ENCODE measurements around the gene KCNK6. TPM values are rescaled to one million over a fixed set of nuclear protein-coding genes. Genes with fewer than 3 reads are reported as not detected.

KCNK6 gene
- total RNA-seq, 2 donors from 2014 or later, result 1.3 to 3.8 TPM

DNA sequence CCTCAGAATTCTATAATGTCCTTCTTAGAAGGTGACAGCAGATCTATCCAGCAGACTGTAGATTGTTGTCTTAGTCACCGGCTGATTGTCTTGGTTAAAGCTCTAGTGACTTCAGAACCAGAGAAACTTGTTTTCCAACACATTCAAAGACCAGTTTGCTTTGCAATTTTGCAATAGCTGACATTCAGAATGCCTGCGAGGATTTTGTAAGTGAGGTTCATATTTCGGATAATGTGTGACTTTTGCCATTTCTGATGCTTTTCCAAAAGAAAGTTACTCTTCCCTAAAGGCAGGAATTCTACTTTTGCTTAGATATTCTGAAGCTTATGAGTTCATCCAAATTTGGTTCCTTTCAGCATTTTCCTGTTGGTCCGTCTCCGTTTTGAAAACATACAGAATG is 42.1 kb upstream of the KCNK6 start:
- Histone ChIP-seq H3K4me1 (peaks cover 0 to 58% of the 10 kb centered on the region in 2 donors), H3K36me3 (no peaks in the 10 kb centered on the region), H3K9me3 (no peaks in the 10 kb centered on the region), H3K27me3 (no peaks in the 10 kb centered on the region), H3K4me3 (no peak overlapping the region), H3K27ac (peak overlapping the region; percentile 72 to 79)
- no peak for DNase-seq (ENCODE audit: low spot score)
- TF ChIP-seq, protein P1, sequence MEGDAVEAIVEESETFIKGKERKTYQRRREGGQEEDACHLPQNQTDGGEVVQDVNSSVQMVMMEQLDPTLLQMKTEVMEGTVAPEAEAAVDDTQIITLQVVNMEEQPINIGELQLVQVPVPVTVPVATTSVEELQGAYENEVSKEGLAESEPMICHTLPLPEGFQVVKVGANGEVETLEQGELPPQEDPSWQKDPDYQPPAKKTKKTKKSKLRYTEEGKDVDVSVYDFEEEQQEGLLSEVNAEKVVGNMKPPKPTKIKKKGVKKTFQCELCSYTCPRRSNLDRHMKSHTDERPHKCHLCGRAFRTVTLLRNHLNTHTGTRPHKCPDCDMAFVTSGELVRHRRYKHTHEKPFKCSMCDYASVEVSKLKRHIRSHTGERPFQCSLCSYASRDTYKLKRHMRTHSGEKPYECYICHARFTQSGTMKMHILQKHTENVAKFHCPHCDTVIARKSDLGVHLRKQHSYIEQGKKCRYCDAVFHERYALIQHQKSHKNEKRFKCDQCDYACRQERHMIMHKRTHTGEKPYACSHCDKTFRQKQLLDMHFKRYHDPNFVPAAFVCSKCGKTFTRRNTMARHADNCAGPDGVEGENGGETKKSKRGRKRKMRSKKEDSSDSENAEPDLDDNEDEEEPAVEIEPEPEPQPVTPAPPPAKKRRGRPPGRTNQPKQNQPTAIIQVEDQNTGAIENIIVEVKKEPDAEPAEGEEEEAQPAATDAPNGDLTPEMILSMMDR (IDR thresholded peaks at IDR 0.05), result no peak

DNA sequence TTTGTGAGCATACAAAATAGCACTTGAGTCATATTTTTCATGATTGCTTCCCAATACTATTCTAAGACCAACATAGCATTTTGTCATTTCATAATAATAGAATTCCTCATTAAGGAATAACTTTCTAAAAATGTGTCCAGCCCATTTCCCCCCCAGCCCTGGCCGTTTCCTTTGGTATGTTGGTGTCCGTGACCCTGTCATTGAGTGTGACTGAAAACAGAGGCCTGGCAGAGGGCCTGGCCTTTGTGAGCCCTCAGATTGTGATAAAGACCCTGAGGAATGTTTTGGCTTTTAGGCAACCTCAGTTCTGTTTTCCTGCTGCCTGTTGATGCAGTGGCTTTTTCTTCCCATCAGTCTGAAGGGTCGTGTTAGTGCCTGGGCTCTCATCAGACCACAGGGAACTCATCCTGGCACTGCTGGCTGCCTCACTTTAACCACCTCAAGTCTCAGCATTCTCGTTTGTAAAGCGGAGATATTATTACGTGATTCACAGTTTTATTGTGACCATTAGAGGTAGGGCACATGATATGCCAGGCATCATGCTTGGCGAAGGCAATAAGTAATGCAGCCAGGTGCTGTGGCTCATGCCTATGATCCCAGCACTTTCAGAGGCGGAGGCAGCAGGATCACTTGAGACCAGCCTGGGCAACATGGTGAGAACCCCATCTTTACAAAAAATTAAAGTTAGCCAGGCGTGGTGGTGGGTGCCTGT is 41.5 kb upstream of the KCNK6 start:
- Histone ChIP-seq H3K4me3 (no peak overlapping the region), H3K36me3 (no peaks in the 10 kb centered on the region), H3K4me1 (peaks cover 0 to 58% of the 10 kb centered on the region in 2 donors), H3K27ac (peak overlapping the region; percentile 72 to 79), H3K27me3 (no peaks in the 10 kb centered on the region), H3K9me3 (no peaks in the 10 kb centered on the region)
- peak; percentile 83 for DNase-seq (ENCODE audit: low spot score)
- TF ChIP-seq, protein P1 (IDR thresholded peaks at IDR 0.05), result no peak

GRCh38 chr19:38278751-38279150 is 40.9 kb upstream of the KCNK6 start:
- H3K4me3 ChIP-seq, result no peak overlapping the region
- H3K36me3 ChIP-seq, result no peaks in the 10 kb centered on the region
- no peaks in the 10 kb centered on the region for H3K9me3 ChIP-seq
- peak overlapping the region; percentile 72 to 79 for H3K27ac ChIP-seq
- peaks cover 0 to 58% of the 10 kb centered on the region in 2 donors for H3K4me1 ChIP-seq
- TF ChIP-seq, protein P1 (IDR thresholded peaks at IDR 0.05), result no peak
- H3K27me3 ChIP-seq, result no peaks in the 10 kb centered on the region
- no peak for DNase-seq (ENCODE audit: low spot score)

GRCh38 chr19:38280030-38280921 is 39.4 kb upstream of the KCNK6 start:
- no peak for DNase-seq (ENCODE audit: low spot score)
- Histone ChIP-seq H3K9me3 (no peaks in the 10 kb centered on the region), H3K27ac (peak overlapping the region; percentile 19 to 50), H3K27me3 (no peaks in the 10 kb centered on the region), H3K4me3 (no peak overlapping the region), H3K36me3 (no peaks in the 10 kb centered on the region), H3K4me1 (peaks cover 0 to 46% of the 10 kb centered on the region in 2 donors)
- TF ChIP-seq, protein P1 (IDR thresholded peaks at IDR 0.05), result no peak

GRCh38 chr19:38281811-38282566 is 37.7 kb upstream of the KCNK6 start:
- Histone ChIP-seq H3K27ac (no peak overlapping the region), H3K4me3 (no peak overlapping the region), H3K4me1 (peaks cover 0 to 32% of the 10 kb centered on the region in 2 donors), H3K27me3 (no peaks in the 10 kb centered on the region), H3K36me3 (no peaks in the 10 kb centered on the region), H3K9me3 (no peaks in the 10 kb centered on the region)
- DNase-seq (ENCODE audit: low spot score), result no peak
- TF ChIP-seq, protein P1 (IDR thresholded peaks at IDR 0.05), result no peak

All from right atrium auricular region (tissue), 2 donors.